Measurements from ENCODE around the gene KLC4.

- TF ChIP-seq CTCF (conservative IDR thresholded peaks at IDR 0.05; ENCODE audit: low read depth, low read length), result no peak
- TF ChIP-seq EZH2 (IDR thresholded peaks at IDR 0.05; ENCODE audit: low read length, unreplicated experiment), result no peak
Measured at GRCh38 chr6:43078691-43079090, 19.3 kb downstream of the KLC4 start.

Measured in PC-3 (cell line).